ENCODE data around the gene ERI3.

DNA sequence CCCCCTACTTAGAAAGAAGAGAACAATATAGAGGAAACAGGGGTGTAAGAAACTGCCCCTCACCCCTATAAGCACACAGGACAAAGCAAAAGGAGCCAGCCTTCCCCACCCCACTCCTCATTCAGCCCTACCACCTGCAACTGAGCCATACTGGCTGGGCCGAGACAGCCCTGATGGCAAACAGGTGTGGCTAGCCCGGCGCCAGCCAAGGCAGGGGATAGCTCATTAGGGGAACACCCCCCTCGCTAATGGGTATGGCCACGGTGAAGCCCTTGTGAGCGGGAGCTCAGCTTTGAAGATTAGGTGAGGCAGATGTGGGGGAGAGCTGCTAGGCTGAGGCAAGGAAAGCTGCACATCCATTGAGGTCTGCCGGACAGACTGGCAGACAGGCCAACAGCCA lies 65.5 kb downstream of the ERI3 start:
- no peak for TF ChIP-seq GATA3 (IDR thresholded peaks at IDR 0.05; ENCODE audit: low read depth, low read length)
- no peak for TF ChIP-seq GATA2 (IDR thresholded peaks at IDR 0.05; ENCODE audit: low read depth, low read length)

Data from SH-SY5Y (cell line).